K562 (cell line): ENCODE data around the gene TDRD6.

Experiments
- CC2D1A ChIP-seq: fragments of 450-650 bp; IDR thresholded peaks from 2 replicates; pipeline ENCODE4 v1.6.1; 2017; ENCODE audit warnings: mild to moderate bottlenecking
- CGGBP1 ChIP-seq: fragments of 250-450 bp; sonication (Bioruptor Pico); IDR thresholded peaks from 2 replicates; pipeline ENCODE4 v1.9.0; 2021; ENCODE audit warnings: mild to moderate bottlenecking
- FOXM1 ChIP-seq, 2 experiments: fragments of 450-650 bp in 1 of 2; sonication (generic) in 1 of 2; formaldehyde crosslinking in 1 of 2; IDR thresholded peaks; 2 replicates each; pipeline versions ENCODE4 v1.6.1 to v1.9.0; 2017 to 2022; ENCODE audit warnings: low read depth in 2 of 2, mild to moderate bottlenecking in 2 of 2, missing genetic modification reagents in 1 of 2, moderate library complexity in 1 of 2
- NRF1 ChIP-seq, 2 experiments: fragments of 450-650 bp; IDR thresholded peaks in 1 of 2; conservative IDR thresholded peaks in 1 of 2; 2 replicates each; pipeline ENCODE4 v1.6.1; 2014; ENCODE audit warnings: mild to moderate bottlenecking in 2 of 2
- RAD21 ChIP-seq, 2 experiments: fragments of 250-450 bp in 1 of 2; fragments of 450-650 bp in 1 of 2; sonication (Bioruptor Pico) in 1 of 2; formaldehyde crosslinking in 1 of 2; IDR thresholded peaks in 1 of 2; conservative IDR thresholded peaks in 1 of 2; 2 replicates each; pipeline versions ENCODE4 v1.4.0 to v1.8.0; 2020 to 2022; ENCODE audit warnings: mild to moderate bottlenecking in 2 of 2, moderate library complexity in 1 of 2
- RFX5 ChIP-seq: IDR thresholded peaks from 2 replicates; pipeline ENCODE4 v1.6.1; 2011; ENCODE audit warnings: low read depth, mild to moderate bottlenecking, improper control_type of control experiment, low read length
- ZBTB49 ChIP-seq: sonication (generic); formaldehyde crosslinking; IDR thresholded peaks from 2 replicates; pipeline ENCODE4 v1.8.0; 2022; ENCODE audit warnings: missing genetic modification reagents, mild to moderate bottlenecking, borderline replicate concordance
- ZNF12 ChIP-seq: sonication (generic); formaldehyde crosslinking; IDR thresholded peaks from 2 replicates; pipeline ENCODE4 v1.4.0; 2020; ENCODE audit warnings: mild to moderate bottlenecking, missing genetic modification reagents

GRCh38 chr6:46674410-46674809 is 13.3 kb upstream of the TDRD6 start:
- TF ChIP-seq ZBTB49 (CRISPR knock-in tag) (no peak), CGGBP1 (CRISPR knock-in tag) (no peak), ZNF12 (CRISPR knock-in tag) (no peak), RAD21 (CRISPR knock-in tag; conservative IDR thresholded peaks at IDR 0.05 in 1 of 2, IDR thresholded peaks at IDR 0.05 in 1 of 2) (no peak), CC2D1A (no peak), NRF1 (conservative IDR thresholded peaks at IDR 0.05 in 1 of 2, IDR thresholded peaks at IDR 0.05 in 1 of 2) (no peak), RFX5 (no peak), FOXM1 (IDR thresholded peaks at IDR 0.05; ENCODE audit: low read depth) (no peak), FOXM1 (CRISPR knock-in tag; IDR thresholded peaks at IDR 0.05; ENCODE audit: low read depth) (no peak)
